AG09309 (cell line): ENCODE data around the gene HOMER1.

Experiments
- DNase-seq: peaks from one replicate; pipeline ENCODE4 v3.0.0-alpha.2; 2010; ENCODE audit warnings: low read depth
- H3K4me3 ChIP-seq: 2 replicates; pipeline ENCODE4 v1.5.1; 2011; ENCODE audit warnings: mild to moderate bottlenecking, low read depth, low read length, moderate library complexity; ENCODE audit not compliant: control insufficient read depth
- TF ChIP-seq, protein P1 (sequence below): IDR thresholded peaks from 2 replicates; pipeline ENCODE4 v1.5.1; 2011; ENCODE audit warnings: mild to moderate bottlenecking, low read depth, low read length, inconsistent platforms; ENCODE audit not compliant: insufficient read depth, control insufficient read depth; ENCODE audit errors: missing control alignments

Gene HOMER1

DNA sequence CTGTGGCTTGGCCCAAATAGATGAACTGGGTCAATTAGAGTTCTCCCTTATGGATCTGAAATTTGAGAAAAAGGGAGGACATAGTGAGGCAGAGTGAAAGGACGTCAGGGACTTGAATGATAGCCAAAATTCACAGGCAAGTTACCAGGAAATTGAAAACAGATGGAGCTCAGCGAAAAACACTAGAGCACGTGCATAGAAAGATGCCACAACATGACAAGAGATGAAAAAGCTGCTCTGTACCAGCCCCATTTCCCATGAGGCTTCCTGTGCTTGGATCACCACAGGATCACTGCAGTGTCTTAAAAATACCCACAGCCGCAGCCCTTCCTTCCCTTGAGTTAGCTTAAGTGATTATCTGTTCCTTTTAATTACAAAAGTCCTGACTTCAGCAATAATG is 39.0 kb upstream of the HOMER1 start:
- TF ChIP-seq, protein P1, sequence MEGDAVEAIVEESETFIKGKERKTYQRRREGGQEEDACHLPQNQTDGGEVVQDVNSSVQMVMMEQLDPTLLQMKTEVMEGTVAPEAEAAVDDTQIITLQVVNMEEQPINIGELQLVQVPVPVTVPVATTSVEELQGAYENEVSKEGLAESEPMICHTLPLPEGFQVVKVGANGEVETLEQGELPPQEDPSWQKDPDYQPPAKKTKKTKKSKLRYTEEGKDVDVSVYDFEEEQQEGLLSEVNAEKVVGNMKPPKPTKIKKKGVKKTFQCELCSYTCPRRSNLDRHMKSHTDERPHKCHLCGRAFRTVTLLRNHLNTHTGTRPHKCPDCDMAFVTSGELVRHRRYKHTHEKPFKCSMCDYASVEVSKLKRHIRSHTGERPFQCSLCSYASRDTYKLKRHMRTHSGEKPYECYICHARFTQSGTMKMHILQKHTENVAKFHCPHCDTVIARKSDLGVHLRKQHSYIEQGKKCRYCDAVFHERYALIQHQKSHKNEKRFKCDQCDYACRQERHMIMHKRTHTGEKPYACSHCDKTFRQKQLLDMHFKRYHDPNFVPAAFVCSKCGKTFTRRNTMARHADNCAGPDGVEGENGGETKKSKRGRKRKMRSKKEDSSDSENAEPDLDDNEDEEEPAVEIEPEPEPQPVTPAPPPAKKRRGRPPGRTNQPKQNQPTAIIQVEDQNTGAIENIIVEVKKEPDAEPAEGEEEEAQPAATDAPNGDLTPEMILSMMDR = no peak
- H3K4me3 ChIP-seq = no peak overlapping the region
- DNase-seq = no peak

DNA sequence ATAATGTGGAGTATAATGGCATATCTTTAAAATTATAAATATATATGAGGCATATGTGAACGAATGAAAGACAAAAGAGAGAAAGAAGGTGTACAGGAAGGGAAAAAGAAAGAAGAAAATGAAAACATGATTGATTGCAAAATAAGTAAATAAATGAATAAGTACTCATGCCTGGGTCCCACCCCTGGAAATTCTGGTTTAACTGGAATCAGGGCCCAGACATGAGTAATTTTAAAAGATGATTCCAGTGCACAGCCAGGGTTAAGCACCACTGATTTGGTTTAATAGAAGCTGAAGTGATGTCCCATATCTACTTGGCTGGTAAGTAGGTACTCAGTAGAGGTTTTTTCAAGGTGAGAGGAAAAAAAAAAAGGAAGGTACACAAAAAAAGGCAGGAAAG is 34.0 kb upstream of the HOMER1 start:
- H3K4me3 ChIP-seq = no peak overlapping the region
- TF ChIP-seq, protein P1 = no peak

DNA sequence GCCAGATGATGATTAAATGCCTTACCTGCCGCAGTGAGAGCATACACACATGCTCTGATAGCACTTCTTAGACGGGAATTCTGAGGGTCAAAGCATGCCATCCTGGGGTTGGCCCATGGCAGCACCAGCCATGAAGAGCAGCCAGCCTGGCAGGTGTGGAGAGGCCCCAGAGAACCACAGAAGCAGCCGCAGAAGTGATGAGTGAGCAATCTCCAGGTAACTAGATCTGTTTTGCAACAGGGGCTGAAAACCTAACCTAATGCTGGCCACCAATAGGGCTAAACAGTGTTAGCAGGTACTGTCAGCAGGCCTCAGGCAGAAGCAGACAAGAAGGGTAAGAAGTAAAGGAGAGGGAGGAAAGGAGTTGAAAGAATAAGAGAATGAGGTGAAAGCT is 33.5 kb upstream of the HOMER1 start:
- TF ChIP-seq, protein P1 = no peak
- no peak for DNase-seq
- no peak overlapping the region for H3K4me3 ChIP-seq

More for the DNA sequence above, 34.0 kb upstream of the HOMER1 start:
- no peak for DNase-seq

DNA sequence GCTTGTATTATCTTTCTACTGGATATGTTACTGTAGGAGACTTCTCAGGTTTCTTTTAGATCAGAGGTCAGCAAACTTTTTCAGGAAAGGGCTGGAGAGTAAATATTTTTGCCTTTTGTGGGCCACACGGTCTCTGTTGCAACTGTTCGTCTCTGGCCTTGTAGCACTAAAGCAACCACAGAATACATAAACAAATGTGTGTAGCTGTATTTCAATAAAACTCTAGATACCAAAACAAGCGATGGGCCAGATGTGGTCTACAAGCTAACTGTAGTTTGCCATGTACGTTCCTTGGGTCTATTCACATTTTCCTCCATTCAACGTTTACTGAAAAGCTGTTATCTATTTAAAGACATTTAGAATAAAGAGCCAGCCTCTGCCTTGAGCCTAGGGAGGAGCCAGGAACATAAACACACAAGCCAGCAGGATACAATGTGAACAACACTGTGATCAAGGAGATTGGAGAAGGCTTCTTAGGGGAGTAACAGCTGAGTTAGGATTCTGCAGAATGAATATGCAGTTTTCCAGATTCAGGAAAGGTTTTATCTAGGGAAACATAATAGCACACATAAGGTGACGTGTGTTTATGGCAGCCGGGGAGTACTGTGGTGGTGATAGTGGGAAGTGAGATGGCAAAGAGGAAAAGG is 33.0 kb upstream of the HOMER1 start:
- TF ChIP-seq, protein P1 = no peak
- no peak overlapping the region for H3K4me3 ChIP-seq
- DNase-seq = no peak

DNA sequence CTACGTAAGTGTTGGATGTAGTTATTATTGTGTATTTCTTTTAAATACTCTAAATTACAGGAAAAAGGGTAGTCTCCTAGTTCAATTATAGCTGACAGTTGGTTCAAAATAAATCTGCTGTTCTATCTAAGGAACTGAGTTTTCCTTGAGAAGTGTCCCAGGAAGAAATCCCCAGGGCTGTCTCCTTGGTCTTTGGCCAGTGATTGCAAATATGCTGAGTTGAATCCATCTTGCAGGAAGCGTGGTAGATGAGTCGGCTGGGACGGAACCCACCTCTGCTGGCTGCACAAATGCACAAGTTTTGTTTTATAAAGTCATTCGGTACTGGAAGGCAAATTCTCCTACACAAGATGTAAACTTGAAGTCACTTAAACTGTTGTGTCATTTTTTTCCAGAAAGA is 30.2 kb upstream of the HOMER1 start:
- no peak overlapping the region for H3K4me3 ChIP-seq
- TF ChIP-seq, protein P1 = no peak
- no peak for DNase-seq

DNA sequence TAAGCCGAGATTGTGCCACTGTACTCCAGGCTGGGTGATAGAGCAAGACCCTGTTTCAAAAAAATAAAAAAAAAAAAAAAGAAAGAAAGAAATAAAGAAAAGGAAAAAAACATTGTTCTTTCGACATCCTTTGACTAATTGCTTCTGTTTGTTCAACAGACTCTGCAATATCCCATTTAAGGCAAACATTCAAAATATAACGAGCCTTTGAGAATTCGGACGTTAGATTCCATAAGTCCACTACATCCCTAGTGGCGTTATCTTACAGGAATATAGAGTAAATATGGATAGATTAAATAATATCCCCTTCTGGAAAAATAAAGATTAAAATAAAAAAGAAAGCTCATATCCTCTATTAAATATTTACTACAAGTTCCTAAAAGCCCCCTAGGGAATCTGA is 27.0 kb upstream of the HOMER1 start:
- DNase-seq = no peak
- no peak overlapping the region for H3K4me3 ChIP-seq
- TF ChIP-seq, protein P1 = no peak
